Keratinocyte (primary cell): ENCODE measurements around the gene FOXA1. TPM values are rescaled to one million over a fixed set of nuclear protein-coding genes. Genes with fewer than 3 reads are reported as not detected.
A peak's percentile ranks its signal among the peaks of the same experiment; 100 is the strongest.

Experiments used
- DNase-seq: peaks from one replicate; pipeline ENCODE4 v3.0.0-alpha.2; 2011; ENCODE audit warnings: low read depth, missing footprints, low spot score
- FAIRE-seq: peaks from 2 replicates; lab custom pipeline; 2011; peaks lifted over from hg19 to GRCh38; lab: Jason Lieb, UNC
- H2AFZ ChIP-seq: 2 replicates; pipeline ENCODE4 v1.6.0; 2012; ENCODE audit warnings: low read length, control low read depth, inconsistent platforms; ENCODE audit not compliant: control insufficient read depth
- H3K27ac ChIP-seq: 2 replicates; pipeline ENCODE4 v1.5.1; 2011; ENCODE audit warnings: low read length; ENCODE audit not compliant: control insufficient read depth, insufficient read depth
- H3K27me3 ChIP-seq: 3 replicates; pipeline ENCODE4 v1.6.0; 2011; ENCODE audit warnings: low read length; ENCODE audit not compliant: control insufficient read depth, insufficient read depth; ENCODE audit errors: extremely low read depth
- H3K36me3 ChIP-seq, 2 experiments: 2 replicates in 1 of 2; 3 replicates in 1 of 2; pipeline ENCODE4 v1.5.1; 2011; ENCODE audit warnings: low read length in 2 of 2, mild to moderate bottlenecking in 1 of 2; ENCODE audit not compliant: control insufficient read depth in 2 of 2, insufficient read depth in 2 of 2; ENCODE audit errors: extremely low read depth in 1 of 2
- H3K4me1 ChIP-seq: 3 replicates; pipeline ENCODE4 v1.5.1; 2011; ENCODE audit warnings: low read length; ENCODE audit not compliant: control insufficient read depth, insufficient read depth; ENCODE audit errors: extremely low read depth
- H3K4me2 ChIP-seq: 3 replicates; pipeline ENCODE4 v1.6.0; 2011; ENCODE audit warnings: low read depth, low read length; ENCODE audit not compliant: control insufficient read depth, insufficient read depth; ENCODE audit errors: extremely low read depth
- H3K4me3 ChIP-seq, 3 experiments: fragments of 200-600 bp in 1 of 3; sonication (generic) in 1 of 3; 2 replicates in 2 of 3; 3 replicates in 1 of 3; pipeline ENCODE4 v1.5.1; 2011 to 2016; ENCODE audit warnings: low read length in 3 of 3, mild to moderate bottlenecking in 3 of 3, control low read depth in 2 of 3, inconsistent platforms in 1 of 3, low read depth in 1 of 3, mixed read lengths in 1 of 3, mixed run types in 1 of 3, moderate library complexity in 1 of 3; ENCODE audit not compliant: control insufficient read depth in 2 of 3, insufficient read depth in 2 of 3; ENCODE audit errors: extremely low read depth in 1 of 3
- H3K79me2 ChIP-seq: 2 replicates; pipeline ENCODE4 v1.6.0; 2012; ENCODE audit warnings: low read length; ENCODE audit not compliant: control insufficient read depth, insufficient read depth
- H3K9ac ChIP-seq: 3 replicates; pipeline ENCODE4 v1.6.0; 2011; ENCODE audit warnings: low read length; ENCODE audit not compliant: control insufficient read depth, insufficient read depth; ENCODE audit errors: extremely low read depth
- H3K9me1 ChIP-seq: 3 replicates; pipeline ENCODE4 v1.6.0; 2011; ENCODE audit warnings: low read length; ENCODE audit not compliant: control insufficient read depth, insufficient read depth; ENCODE audit errors: extremely low read depth
- H3K9me3 ChIP-seq: 2 replicates; pipeline ENCODE4 v1.5.1; 2012; ENCODE audit warnings: low read depth, low read length; ENCODE audit not compliant: control insufficient read depth
- H4K20me1 ChIP-seq: 3 replicates; pipeline ENCODE4 v1.6.0; 2011; ENCODE audit warnings: low read length; ENCODE audit not compliant: control insufficient read depth, insufficient read depth; ENCODE audit errors: extremely low read depth
- CTCF ChIP-seq, 3 experiments: IDR thresholded peaks in 1 of 3; conservative IDR thresholded peaks in 1 of 3; optimal IDR thresholded peaks in 1 of 3; 2 replicates in 2 of 3; 3 replicates in 1 of 3; pipeline versions ENCODE3 to v1.5.1; 2011; ENCODE audit warnings: low read length in 3 of 3, mild to moderate bottlenecking in 3 of 3, moderate library complexity in 2 of 3, control low read depth in 1 of 3, inconsistent platforms in 1 of 3; ENCODE audit not compliant: insufficient read depth in 2 of 3; ENCODE audit errors: extremely low read depth in 1 of 3
- EZH2 ChIP-seq: IDR thresholded peaks from one replicate; pipeline ENCODE4 v1.6.1; 2012; ENCODE audit warnings: inconsistent platforms, mild to moderate bottlenecking, low read length, moderate library complexity
- dilution Hi-C: fragments of 300-500 bp; cut with MboI; formaldehyde crosslinking; loops from one replicate; pipeline ENCODE4 v1.7.0; 2020; ENCODE audit warnings: low sequenced_read_pairs; ENCODE audit not compliant: extremely low pct_ligation_motif_present
- polyA plus RNA-seq, 5 experiments: library from polyadenylated mRNA; depleted of rRNA in 3 of 5; stranded (reverse) in 3 of 5; stranded (forward) in 1 of 5; unstranded in 1 of 5; fragments of >200 nt; gene quantifications; 1 replicate in 1 of 5; 2 replicates in 3 of 5; 3 replicates in 1 of 5; pipeline versions ENCODE4 v1.2.1 to v1.2.3, GENCODE V29; 2011 to 2012; ENCODE audit warnings: missing spikeins in 2 of 5, low read depth in 1 of 5, low replicate concordance in 1 of 5

The FOXA1 gene
- polyA plus RNA-seq, 1 donor (not counting 4 experiments of a cell fraction or from before 2014, with no cell fraction given) = 0.85 TPM

- no peaks in the 10 kb centered on the region for H3K79me2 ChIP-seq
- peak overlapping the region; percentile 83 for H3K9ac ChIP-seq
- peak; percentile 17 for FAIRE-seq
- peak; percentile 9 for DNase-seq
- peak overlapping the region; percentile 37 to 64 (median 57) for H3K4me3 ChIP-seq
- H3K27me3 ChIP-seq = peaks cover 70% of the 10 kb centered on the region
- TF ChIP-seq EZH2 (no peak), CTCF (optimal IDR thresholded peaks at IDR 0.05 in 1 of 3, IDR thresholded peaks at IDR 0.05 in 1 of 3, conservative IDR thresholded peaks at IDR 0.05 in 1 of 3; ENCODE audit: extremely low read depth in 1 of 3, insufficient read depth in 2 of 3, low read length in 3 of 3) (peak; percentile 67 to 86 (median 84))
- H3K4me2 ChIP-seq = peak overlapping the region; percentile 91
- peaks cover 8% of the 10 kb centered on the region for H3K4me1 ChIP-seq
- H3K9me3 ChIP-seq = no peaks in the 10 kb centered on the region
- H3K36me3 ChIP-seq = no peaks in the 10 kb centered on the region
- peak overlapping the region; percentile 70 for H2AFZ ChIP-seq
- dilution Hi-C loops = no loop called here
- no peaks in the 10 kb centered on the region for H3K9me1 ChIP-seq
- no peaks in the 10 kb centered on the region for H4K20me1 ChIP-seq
- peak overlapping the region; percentile 22 for H3K27ac ChIP-seq
Measured at GRCh38 chr14:37594238-37594970, 645 bp downstream of the FOXA1 start.

GRCh38 chr14:37593511-37594237, 1.4 kb downstream of the FOXA1 start:
- FAIRE-seq (no peak), DNase-seq (no peak)
- H3K9me3 ChIP-seq = no peaks in the 10 kb centered on the region
- peaks cover 6% of the 10 kb centered on the region for H4K20me1 ChIP-seq
- H3K4me1 ChIP-seq = peaks cover 5% of the 10 kb centered on the region
- H3K9me1 ChIP-seq = no peaks in the 10 kb centered on the region
- H2AFZ ChIP-seq = no peak overlapping the region
- no peak overlapping the region for H3K9ac ChIP-seq
- no peaks in the 10 kb centered on the region for H3K79me2 ChIP-seq
- no peaks in the 10 kb centered on the region for H3K36me3 ChIP-seq
- TF ChIP-seq EZH2 (no peak), CTCF (optimal IDR thresholded peaks at IDR 0.05 in 1 of 3, IDR thresholded peaks at IDR 0.05 in 1 of 3, conservative IDR thresholded peaks at IDR 0.05 in 1 of 3; ENCODE audit: extremely low read depth in 1 of 3, insufficient read depth in 2 of 3, low read length in 3 of 3) (no peak)
- peaks cover 70% of the 10 kb centered on the region for H3K27me3 ChIP-seq
- peak overlapping the region in 2 of 3 experiments; percentile 57 to 64 for H3K4me3 ChIP-seq
- no peak overlapping the region for H3K27ac ChIP-seq
- dilution Hi-C loops = no loop called here
- peak overlapping the region; percentile 91 for H3K4me2 ChIP-seq
